GM18508 (cell line): ENCODE data around the gene PIAS3.
"Not testable (repeated sequence)": the region's sequence is repeated elsewhere in the genome, so short reads cannot be mapped to it uniquely, and the experiment has no call there.

Experiments
- ATAC-seq: cut with Tn5 transposase; IDR thresholded peaks from one replicate; pipeline ENCODE4 v1.9.1; 2021; ENCODE audit warnings: moderate number of reproducible peaks; ENCODE audit not compliant: insufficient read depth, unreplicated experiment

The PIAS3 gene

DNA sequence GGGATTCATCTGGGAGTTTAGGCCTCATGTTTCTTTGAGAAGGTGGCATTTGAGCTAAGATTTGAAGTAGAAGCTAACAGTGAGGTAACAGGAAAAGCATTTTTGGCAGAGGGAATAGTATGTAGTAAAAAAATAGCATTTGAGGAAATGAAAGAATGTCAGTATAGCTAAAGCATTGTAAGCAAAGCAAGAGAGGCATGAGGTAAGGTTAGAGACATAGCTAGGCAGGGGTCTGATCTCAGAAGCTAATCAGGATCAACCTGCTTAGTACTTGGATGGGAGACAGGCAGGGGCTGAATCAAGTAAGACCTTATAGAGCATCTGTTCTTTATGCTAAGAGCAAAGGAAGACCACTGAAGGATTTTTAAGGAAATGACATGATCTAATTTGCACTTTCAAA, 30.9 kb downstream of the PIAS3 start:
- no peak for ATAC-seq

GRCh38 chr1:145826030-145826429, 32.9 kb downstream of the PIAS3 start:
- no peak for ATAC-seq

DNA sequence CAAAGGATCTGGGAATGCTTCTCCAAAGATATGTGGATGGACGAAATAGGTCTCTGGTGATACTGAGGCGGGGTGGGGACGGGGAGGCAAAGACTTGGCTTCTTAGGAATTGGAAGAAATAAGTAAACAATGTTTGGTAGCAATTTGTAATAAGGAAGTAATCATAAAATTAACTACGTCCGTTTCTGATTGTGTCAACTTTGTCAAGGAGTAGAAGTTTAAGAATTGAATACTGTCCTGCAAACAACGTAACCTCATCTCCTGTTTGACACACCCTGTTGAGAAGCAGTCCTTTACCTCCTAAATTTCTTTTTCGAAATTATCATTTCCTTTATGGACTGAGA, 34.4 kb downstream of the PIAS3 start:
- ATAC-seq = no peak

GRCh38 chr1:145823565-145824498, 35.0 kb downstream of the PIAS3 start, which contains the start of the genes POLR3C and RNF115:
Gene POLR3C, plus strand, starts transcription at chr1:145824200. Its CDS starts 1,577 bp downstream, at chr1:145825777.
Gene RNF115, minus strand, starts transcription at chr1:145824095. Its CDS starts 222 bp downstream, at chr1:145823873.
- no peak for ATAC-seq

DNA sequence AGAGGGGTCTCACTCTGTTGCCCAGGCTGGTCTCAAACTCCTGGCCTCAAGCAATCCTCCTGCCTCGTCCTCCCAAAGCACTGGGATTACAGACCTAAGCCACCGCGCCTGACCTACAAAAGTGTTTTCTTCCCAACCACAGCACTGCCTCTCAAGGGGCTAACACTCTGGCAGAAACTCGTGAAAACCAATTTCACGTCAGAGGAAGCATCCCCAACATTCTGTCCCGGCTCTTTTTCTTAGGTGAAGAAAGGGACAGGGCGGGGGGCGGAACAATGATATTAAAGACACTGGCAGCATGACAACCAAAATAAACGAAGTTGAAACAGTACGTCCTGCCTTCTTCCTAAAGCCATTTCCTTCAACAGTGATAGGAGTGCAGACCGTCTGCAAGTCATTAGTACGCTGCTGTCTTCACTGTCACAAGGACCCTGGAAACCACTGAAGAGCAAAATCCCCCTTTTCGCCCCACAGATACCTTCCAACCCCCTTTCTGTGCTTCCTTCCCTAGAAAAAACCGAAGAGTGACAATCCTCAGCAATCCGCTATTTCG, 36.0 kb downstream of the PIAS3 start:
- ATAC-seq = not testable (repeated sequence)

DNA sequence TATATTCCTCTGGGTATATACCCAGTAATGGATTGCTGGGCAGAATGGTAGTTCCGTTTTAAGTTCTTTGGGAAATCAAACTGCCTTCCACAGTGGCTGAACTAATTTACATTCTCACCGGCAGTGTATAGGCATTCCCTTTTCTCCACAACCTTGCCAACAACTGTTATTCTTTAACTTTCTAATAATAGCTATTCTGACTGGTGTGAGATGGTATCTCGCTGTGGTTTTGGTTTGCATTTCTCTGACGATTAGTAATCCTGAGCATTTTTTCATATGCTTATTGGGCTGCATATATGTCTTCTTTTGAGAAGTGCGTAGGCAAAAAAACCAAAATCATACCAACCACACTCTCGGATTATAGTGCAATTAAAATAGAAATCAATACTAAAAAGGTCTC, 40.8 kb downstream of the PIAS3 start:
- ATAC-seq = not testable (repeated sequence)

DNA sequence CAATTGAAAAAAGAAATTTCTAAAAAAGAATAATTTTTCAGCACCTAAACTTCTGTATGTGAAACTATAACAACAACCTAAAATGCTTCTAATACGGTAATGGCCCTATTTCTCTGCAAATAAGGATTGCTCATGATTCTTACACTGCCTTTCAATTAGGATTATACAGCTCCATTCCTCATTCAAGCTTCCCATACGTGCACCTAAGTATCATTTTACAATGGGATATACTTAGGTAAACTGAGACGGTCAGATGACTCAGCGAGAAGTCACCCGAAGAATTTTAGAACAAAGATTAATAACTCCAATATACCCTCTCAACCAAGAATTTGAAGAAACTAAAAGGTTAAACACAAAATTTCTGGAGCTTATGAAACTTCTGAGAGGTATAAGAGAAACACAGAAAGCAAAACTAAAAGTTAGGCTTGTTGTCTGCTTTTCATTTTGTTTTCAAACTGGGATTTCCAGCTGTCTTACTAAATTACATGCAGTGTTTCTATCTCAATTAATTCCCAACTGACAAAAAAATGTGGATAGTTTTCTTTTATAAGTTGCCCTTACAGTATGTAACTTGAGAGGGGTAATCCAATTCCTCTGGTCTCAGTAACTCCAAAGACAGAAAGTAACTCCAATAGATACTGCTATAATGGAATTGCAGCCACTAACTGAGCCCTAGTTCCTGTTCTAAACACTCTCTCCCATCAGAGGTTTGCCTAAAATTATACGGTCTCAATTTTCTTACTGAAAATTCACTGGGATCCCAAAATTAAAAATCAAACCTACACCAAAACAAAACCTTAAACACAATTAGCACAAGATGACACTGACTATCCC, 45.7 kb downstream of the PIAS3 start:
- ATAC-seq = not testable (repeated sequence)

DNA sequence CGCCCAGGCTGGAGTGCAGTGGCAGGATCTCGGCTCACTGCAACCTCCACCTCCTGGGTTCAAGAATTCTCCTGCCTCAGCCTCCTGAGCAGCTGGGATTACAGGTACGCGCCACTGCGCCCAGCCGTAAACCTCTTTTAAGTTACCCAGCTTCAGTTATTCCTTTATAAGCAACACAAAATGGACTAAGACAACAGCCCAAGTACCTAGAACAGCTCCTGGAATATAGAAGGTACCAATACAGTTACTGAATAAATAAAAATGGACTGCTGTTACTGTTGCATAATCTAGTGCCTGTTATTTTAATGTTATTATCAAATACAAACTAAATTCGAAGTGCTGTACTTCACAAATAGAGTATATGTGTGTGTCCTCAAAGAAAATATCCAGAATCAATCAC, 52.0 kb downstream of the PIAS3 start:
- no peak for ATAC-seq

GRCh38 chr1:145806408-145806807, 52.5 kb downstream of the PIAS3 start:
- no peak for ATAC-seq

GRCh38 chr1:145805057-145805456, 53.8 kb downstream of the PIAS3 start:
- ATAC-seq = no peak

DNA sequence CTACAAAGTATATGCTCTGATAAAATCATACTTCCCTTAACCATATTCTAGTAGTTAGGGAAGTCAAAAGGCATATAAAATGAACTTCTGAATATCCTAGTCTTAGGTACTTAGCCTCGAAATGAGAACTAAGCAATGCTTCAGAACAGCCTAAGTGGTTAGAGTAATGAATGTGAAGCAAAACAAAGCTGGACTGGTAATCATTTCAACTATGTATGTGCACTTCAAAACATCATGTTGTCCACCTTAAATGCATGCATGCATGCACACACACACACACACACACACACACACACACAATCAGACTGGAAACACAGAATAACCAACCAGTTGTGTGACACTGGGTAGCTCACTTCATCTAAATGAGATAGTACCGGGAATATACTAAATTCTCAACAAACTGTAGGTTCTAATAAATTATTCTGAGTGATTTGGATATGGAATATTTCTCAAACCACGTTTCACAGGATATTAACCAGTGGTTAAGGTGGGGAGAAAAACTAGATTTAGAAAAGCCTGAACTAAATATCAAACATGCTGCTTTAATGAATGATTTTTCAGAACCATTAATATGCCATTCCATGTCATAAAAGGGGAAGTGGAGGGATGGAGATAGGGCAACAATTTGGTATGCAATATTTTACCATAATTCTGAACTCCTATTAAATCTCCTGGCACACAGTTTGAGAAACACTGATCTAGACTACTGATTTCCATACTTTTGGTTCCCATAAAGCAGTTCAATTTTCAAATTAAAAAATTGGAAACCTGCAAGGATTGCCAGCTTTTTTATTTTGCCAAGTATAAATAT, 54.4 kb downstream of the PIAS3 start:
- ATAC-seq = no peak

GRCh38 chr1:145799806-145800205, 59.1 kb downstream of the PIAS3 start:
- ATAC-seq = no peak
